NCI-H82 treated with DMSO at 0.1 percent for 48 hours (cell line): ENCODE data around the gene GMEB2.
"Not testable (repeated sequence)": the region's sequence is repeated elsewhere in the genome, so short reads cannot be mapped to it uniquely, and the experiment has no call there.

Source experiments
- DNase-seq: peaks from one replicate; lab custom pipeline; 2025; ENCODE audit not compliant: unreplicated experiment; lab: John Stamatoyannopoulos, UW

The GMEB2 gene

DNA sequence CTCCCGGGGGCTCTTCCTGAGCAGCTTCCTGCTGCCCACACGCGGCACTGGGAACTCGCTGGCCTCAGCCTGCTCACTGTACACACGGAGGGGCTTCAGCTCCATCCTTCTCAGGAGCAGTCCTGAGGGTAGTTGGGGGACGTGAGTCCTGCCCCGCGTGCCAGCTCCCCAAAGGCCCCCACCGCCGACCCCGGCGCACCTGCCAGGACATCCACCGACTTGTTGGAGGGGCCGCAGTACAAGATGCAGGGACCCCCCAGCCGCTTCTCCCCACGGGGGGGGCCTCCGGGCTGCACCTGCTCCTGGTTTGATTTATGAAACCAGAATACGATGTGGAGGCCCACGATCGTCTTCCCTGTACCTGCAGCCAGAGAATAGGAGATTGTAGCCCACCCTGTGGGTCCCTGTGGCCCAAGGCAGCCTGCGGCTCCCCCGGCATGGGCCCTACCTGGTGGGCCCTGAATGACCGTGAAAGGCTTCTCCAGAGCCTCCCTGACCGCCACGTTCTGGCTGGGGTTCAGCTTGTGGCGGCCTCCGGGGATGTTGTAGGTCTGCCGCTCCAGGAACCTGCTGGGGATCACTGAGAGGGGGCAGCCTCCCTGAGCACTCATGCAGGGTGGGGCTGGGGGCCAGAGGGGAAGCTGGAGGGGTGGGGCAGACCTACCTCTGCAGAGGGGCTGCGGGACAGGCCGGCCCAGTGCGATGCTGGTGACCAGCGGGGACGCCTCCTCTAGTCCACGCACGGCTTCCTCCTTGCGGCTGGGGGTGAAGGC is 65.1 kb downstream of the GMEB2 start:
- no peak for DNase-seq

DNA sequence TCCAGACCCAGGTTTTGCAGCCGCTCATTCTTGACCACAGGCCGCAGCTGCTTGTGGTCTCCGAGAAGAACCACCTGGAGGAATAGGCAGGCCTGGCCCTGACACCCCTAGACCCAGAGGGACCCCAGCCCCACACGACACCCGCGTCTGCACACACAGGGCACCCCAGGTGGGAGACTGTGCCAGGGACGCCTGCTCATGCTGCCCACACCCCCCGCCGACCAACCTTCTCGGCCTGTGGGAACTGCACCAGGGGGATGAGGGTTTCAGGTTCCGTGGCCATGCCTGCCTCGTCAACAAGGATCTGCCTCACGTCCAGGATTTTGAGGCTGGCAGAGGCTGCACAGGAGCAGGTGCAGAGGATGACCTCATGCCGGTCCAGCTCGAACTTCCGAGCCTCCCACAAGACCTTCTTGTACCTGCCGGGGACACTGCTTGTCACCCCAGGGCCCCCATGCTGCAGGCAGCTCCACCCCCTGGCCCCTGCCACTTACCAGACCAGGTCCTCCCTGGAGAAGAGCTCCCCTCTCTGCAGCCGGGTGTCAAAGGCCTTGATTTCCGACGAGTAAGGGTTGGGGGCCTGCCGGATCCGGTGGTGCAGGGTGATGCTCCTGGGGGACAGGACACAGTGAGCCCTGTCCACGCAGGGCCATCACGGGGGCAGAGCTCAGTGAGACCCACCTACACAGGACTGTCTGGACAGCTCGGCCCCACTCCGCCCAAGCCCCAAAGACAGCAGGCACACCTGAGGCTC is 65.9 kb downstream of the GMEB2 start:
- DNase-seq: no peak

DNA sequence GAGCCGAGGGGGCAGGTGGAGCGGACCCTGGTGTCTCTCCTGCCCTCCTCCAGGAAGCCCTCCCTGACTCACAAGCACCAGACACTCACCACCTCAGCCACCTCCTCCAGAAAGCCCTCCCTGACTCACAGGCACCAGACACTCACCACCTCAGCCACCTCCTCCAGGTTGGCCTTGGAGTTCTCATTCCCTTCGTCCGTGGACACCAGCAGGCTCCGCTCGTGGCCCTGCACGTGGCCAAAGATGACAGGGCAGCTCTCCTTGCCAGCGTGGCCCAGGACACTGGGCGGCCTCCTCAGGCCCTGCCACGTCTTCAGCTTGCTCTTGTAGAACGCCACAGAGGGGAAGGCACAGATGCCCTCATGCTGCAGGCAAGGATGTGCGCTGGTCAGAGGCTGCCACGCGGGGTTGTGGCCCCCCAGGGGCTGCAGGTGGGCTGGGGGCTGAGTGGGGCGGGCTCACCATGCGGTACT is 66.5 kb downstream of the GMEB2 start:
- DNase-seq: no peak

DNA sequence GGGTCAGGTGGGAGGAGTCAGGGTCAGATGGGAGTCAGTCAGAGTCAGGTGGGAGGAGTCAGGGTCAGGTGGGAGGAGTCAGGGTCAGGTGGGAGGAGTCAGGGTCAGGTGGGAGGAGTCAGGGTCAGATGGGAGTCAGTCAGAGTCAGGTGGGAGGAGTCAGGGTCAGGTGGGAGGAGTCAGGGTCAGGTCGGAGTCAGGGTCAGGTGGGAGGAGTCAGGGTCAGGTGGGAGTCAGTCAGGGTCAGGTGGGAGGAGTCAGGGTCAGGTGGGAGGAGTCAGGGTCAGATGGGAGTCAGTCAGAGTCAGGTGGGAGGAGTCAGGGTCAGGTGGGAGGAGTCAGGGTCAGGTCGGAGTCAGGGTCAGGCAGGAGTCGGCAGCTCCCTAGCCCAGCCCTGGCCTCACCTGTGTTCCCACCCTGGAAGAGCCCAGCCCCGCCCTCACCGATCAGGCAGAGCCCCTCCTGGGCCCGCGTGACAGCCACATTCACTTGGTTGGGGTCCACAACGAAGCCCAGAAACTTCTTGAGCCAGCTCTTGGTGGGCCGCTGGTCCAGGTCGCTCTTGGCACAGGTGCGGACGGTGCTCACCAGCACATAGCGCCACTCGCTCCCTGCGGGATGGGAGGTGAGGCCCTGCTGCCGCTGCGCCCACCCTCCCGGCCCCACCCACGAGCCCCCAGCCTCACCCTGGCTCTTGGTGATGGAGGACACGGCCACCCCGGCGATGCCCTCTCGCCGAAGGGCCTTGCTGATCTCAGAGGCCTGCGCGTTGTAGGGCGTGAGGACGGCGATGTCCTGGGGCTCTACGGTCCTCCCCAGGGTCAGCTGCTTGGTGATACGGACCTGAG is 67.2 kb downstream of the GMEB2 start:
- not testable (repeated sequence) for DNase-seq

DNA sequence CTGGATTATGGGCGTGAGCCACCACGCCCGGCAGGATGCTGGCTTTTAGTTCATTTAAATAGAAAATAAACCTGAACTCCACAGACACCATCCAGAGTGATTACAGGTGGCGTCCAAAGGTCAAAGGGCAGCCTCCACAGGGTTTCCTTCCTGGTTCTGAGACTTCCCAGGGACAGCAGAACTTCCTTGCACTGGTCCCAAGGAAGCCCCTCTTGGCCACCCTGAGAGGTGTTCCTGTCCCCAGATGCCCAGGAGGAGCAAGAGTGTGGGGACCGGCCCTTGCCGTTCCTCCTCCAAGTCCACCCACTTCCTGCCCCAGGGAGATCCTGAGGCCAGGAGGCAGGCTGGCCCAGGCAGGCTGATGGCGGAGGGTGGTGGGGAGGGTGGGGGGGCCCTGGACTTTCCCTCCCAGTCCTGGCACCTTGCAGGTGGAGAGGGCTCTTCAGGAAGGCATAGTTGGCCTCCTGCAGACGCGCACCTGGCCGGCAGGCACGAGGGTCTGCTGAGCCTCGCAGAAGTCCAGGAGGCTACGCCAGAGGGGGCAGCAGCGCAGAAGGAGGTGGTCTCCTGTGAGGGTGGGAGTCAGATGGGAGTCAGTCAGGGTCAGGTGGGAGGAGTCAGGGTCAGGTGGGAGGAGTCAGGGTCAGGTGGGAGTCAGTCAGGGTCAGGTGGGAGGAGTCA is 68.0 kb downstream of the GMEB2 start:
- no peak for DNase-seq

DNA sequence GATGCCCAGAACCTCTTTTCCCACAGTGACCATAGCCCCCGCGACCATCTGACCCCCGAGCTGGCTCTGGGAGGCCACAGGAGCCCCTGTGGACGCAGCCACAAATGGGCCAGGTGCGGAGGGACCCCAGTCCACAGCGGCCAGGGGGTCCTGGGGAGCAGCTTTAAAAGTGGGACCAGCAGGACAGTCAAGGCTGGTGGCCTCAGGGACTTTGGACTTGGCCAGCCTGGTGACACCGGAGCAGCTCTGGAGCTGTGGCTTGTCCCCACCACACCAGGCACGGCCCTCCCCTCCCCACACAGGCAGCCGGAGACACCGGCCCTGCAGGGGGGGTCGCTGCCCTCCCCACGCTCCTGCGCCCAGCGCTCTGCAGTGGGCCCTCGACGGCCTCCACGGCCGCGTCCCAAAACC is 69.4 kb downstream of the GMEB2 start:
- no peak for DNase-seq

DNA sequence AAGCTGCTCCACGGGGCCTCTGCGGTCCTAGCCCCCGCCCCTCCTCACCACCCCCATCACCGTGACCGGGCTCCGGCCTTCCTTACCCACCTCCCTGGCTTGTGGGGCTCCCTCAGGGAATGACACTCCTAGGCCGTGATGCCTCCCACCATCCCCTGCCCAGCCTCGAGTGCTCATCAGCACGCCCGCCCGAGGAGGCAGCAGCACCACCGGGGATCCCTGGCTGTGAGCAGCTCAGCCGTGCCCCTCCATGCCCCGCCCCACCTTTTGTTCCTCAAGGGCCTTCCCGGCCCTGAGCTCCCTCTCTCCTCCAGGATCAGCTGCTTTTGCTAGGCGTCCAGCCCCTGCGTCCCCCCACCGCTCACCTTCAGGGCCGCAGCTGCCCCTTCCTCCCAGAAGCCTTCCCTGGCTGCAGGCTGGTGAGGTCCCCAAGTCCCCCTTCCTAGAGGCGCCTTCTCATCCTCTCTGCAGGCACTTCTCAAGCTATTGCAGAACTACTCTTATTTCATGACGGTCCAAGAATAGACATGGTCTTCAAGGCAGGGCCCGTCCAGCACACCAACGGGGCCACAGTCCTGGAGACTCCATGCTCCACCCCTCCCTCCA is 69.9 kb downstream of the GMEB2 start:
- DNase-seq: no peak

DNA sequence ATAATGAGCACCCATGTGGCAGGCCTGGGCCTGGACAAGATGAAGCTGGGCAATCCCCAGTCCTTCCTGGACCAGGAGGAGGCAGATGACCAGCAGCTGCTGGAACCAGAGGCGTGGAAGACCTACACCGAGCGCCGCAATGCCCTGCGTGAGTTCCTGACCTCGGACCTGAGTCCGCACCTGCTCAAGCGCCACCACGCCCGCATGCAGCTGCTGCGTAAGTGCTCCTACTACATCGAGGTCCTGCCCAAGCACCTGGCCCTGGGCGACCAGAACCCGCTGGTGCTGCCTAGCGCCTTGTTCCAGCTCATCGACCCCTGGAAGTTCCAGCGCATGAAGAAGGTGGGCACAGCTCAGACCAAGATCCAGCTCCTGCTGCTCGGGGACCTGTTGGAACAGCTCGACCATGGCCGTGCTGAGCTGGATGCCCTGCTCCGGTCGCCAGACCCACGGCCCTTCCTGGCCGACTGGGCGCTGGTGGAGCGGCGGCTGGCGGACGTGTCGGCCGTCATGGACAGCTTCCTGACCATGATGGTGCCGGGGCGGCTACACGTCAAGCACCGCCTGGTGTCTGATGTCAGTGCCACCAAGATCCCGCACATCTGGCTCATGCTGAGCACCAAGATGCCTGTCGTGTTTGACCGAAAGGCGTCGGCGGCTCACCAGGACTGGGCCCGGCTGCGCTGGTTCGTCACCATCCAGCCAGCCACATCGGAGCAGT is 71.1 kb downstream of the GMEB2 start:
- no peak for DNase-seq

DNA sequence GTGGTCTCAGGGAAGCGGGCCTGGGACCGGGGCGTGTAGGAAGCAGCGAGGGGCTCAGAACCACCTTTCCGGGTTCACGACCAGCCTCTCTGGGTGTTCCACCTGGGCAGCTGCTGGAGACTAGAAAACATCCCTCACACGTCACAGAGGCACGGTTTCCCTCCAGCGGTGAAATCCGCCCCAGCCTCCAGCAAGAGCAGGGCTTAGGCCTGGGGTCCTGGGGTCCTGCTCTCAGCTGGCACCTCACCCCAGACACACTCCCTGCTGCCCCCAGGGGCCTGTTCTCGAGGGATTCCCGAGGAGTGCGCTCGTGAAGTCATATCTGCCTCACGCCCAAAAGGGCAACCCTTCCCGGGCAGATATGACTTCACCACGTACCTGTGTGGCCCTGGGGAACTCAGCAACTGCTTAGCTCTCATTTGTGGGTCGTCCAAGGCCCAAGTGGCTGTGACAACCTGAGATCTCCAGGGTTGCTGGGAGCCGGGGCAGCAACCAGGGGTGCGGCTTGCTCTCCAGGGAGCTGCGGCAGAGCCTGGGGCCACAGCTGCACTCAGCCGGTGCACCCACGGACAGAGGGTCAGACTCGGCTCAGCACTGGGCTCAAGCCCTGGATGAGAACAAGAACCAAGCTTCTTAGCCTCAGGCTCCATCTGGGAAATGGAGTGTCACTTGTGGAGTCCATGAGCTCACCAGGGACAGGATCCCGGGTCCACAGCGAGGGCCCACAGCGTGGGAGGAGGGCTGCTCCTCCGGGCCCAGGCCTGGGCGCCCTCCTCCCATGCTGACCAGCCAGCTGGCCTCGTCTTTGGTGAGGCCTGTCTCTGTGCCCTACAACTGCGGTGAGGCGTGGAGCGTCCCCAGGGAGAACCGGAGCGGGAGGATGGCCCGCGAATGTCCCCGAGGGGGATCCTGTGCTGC is 72.3 kb downstream of the GMEB2 start:
- DNase-seq: no peak

DNA sequence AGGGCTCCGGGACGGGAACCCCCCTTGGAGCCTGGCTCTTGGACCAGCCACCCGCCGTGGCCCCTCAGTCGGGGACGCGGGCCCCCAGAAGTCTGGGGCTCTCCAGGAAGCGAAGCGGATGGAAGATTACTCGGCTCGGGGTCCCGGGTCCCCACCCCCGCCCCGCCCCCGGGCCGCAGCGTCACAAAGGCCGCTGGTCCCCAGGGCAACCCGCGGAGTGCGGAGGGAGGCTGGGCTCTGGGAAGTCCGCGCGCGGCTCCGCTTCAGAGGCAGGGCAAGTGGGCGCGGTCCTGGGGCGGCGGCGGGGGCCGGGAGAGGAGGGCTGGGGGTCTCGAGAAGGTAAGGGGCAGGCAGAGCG is 73.0 kb downstream of the GMEB2 start, which contains the start of gene FNDC11:
TSS of gene FNDC11 (plus strand) at position 227 of the 358 bp plus-strand sequence. CDS start 1,505 bp downstream, outside the sequence.
- no peak for DNase-seq

DNA sequence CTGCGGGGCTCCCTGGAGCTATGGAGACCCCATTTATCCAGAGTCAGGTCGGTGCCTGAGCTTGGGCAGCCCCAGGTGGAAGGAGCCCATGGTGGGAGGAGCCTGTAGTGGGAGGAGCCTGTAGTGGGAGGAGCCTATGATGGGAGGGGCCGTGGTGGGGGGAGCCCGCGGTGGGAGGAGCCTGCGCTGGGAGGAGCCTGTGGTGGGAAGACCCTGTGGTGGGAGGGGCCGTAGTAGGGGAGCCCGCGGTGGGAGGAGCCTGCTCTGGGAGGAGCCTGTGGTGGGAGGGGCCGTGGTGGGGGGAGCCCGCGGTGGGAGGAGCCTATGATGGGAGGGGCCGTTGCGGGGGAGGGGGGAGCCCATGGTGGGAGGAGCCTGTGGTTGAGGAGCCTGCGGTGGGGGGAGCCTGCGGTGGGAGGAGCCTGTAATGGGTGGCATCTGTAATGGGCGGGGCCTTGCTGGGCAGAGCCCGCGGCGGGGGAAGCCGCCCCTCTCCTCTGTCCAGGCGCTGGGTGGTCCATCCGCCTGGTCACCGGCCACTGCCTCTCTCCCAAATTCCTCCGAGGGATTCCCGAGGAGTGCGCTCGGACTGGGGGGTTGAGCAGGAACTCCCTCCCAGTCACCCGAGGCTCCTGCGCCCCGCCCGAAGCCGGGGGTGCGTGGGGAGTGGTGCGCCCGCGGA is 73.5 kb downstream of the GMEB2 start:
- DNase-seq: peak; percentile 55

DNA sequence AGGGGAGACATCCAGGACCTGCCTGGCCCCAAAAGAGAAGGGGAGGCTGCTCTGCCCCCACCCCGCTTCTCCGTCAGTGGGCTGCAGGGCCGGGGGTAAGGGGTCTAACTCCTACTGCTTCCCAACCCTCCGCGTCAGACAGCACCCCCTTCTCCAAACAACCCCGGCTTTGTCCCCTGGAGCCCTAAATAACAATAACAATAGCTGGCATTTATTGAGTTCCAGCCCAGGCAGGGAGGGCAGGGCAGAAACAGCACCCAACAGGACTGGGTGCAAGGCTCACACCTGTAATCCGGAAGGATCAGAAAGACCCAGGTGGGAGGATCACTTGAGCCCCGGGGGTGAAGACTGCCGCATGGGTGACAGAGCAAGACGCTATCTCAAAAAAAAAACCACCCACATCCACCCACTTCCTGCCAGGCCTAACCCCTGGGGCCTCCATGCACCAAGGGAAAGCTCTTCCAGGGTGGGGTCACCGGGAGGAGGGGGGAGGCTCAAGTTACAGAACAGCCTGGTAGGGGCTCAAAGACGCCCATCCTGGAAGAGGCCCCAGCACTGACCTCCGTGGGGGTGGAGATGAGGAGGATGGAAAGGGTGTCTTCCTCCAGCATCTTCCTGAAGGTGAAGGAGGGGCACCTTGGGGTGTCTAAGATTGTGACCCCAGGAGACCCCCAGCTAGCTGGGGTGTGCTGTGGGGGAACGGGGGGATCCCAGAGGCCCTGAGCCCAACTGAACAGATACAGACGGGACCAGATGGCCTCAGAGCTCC is 74.2 kb downstream of the GMEB2 start:
- no peak for DNase-seq

DNA sequence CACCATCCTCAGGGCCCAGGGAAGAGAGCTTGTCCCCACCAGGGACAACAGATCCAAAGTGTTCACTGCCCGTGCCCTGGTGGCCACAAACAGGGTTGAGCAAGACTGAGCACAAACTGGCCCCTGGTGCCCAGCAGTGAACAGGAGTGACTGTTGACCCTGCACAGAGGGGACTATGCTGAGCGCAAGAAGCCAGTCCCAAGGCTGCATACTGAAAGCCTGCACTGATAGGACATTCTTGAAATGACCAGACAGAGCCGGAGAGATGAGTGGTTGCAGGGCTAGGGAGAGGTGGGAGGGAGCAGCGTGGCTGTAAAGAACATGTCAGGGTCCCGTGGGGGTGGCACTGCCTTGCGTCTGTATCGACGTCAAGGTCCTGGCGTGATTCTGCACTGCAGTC is 75.8 kb downstream of the GMEB2 start:
- no peak for DNase-seq

DNA sequence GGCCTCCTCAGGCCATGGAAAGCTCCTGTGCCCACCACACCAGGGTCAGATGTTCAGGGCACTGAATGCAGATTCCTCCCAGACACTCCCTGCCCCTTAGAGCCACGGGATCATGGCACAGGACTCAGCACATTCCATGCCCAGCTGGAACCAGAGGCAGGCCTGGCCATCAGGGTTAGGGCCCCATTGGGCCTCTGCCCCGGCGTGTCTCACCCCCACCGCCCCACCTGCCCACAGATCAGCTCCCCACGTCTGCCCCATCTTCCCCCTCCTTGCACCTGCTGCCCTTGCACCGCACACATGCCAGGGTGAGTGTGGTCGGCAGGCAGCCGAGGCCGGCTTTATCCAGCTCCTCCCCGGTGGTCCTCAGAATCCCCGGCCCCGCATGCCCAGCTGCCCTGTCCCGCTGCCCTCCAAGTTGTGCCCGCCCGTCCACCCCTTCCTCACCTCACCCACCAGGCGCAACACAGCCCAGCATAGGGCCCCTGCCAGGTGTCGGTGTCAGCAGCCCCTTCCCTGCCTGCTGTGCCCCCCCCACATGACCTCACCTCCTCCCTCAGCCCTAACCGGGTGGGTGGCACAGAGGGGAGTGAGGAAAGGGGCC is 77.1 kb downstream of the GMEB2 start:
- DNase-seq: no peak

DNA sequence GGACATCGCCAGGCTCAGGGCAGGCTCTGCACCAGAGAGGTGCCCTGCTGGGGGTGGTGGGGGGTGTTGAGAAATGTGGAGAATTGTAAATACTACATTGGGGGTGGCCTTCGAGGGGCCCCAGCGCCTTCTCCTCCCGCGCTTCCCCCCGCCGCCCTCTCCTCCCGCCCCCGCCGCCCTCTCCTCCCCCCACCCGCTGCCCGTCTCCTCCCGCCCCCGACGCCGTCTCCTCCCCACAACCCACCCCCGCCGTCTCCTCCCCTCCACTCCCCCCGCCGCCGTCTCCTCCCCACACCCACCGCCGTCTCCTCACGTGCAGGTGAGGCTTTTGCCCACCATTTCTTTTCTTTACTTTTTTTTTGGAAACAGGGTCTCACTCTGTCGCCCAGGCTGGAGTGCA is 77.9 kb downstream of the GMEB2 start:
- no peak for DNase-seq

DNA sequence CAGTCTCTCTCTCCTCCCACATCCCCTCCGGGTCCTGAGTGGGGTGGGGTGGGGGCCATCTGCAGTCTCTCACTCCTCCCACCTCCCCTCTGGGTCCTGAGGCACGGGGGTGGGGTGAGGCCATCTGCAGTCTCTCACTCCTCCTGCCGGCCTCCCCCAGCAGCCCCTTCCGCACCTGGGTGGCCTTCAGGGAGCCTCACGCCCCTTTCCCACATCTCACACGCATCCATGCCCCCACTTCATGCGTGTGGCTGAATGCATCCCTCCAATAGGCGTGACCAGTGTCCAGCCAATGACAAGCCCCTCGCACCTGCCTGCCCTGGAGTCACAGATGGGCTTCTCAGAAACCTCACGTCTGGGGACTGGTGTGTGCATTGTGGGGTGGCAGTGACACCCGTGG is 78.4 kb downstream of the GMEB2 start:
- no peak for DNase-seq
